Activated naive CD8-positive, alpha-beta T cell treated with anti-CD3 and anti-CD28 coated beads, Interleukin-2, amount 10 ng/mL, durations not matched to agents 7 days and 5 days (primary cell): Measurements from ENCODE around the gene PRKACG. TPM values are rescaled to one million over a fixed set of nuclear protein-coding genes. Genes with fewer than 3 reads are reported as not detected.
A peak's percentile ranks its signal among the peaks of the same experiment; 100 is the strongest.

Experiments used
- ATAC-seq: fragments of 150-1000 bp; cut with Tn5 transposase; one replicate; pipeline ENCODE4 v1.10.0; 2021; ENCODE audit warnings: low read depth, moderate library complexity
- POLR2A ChIA-PET: fragments of 350-600 bp; sonication (Branson Sonifier 250); formaldehyde crosslinking; loops from one replicate; lab custom pipeline; 2021; ENCODE audit warnings: antibody characterized with exemption; lab: Charles Lee
- DNase-seq: peaks from one replicate; pipeline ENCODE4 v3.0.0; 2021
- H3K27ac Mint-ChIP-seq: one replicate; pipeline ENCODE4 v1.8.0; 2022; ENCODE audit warnings: mild to moderate bottlenecking, mixed read lengths
- H3K27me3 Mint-ChIP-seq: one replicate; pipeline ENCODE4 v1.8.0; 2022; ENCODE audit warnings: mild to moderate bottlenecking, moderate library complexity, mixed read lengths
- H3K36me3 Mint-ChIP-seq: one replicate; pipeline ENCODE4 v1.8.0; 2021; ENCODE audit warnings: mild to moderate bottlenecking, mixed read lengths
- H3K4me1 Mint-ChIP-seq: one replicate; pipeline ENCODE4 v1.8.0; 2021; ENCODE audit warnings: mixed read lengths
- H3K4me3 Mint-ChIP-seq: one replicate; pipeline ENCODE4 v1.8.0; 2022; ENCODE audit warnings: mild to moderate bottlenecking, moderate library complexity, mixed read lengths
- H3K9me3 Mint-ChIP-seq: one replicate; pipeline ENCODE4 v1.8.0; 2021; ENCODE audit warnings: mixed read lengths
- total RNA-seq, 2 experiments: library from RNA; stranded (reverse); gene quantifications; one replicate each; pipeline ENCODE4 v1.2.3, GENCODE V29; 2021

PRKACG gene
- total RNA-seq, 2 experiments from 2014 or later, result not detected

GRCh38 chr9:69036799-69037198 is 22.9 kb upstream of the PRKACG start:
- H3K27me3 Mint-ChIP-seq, result peaks cover 4% of the 10 kb centered on the region

DNA sequence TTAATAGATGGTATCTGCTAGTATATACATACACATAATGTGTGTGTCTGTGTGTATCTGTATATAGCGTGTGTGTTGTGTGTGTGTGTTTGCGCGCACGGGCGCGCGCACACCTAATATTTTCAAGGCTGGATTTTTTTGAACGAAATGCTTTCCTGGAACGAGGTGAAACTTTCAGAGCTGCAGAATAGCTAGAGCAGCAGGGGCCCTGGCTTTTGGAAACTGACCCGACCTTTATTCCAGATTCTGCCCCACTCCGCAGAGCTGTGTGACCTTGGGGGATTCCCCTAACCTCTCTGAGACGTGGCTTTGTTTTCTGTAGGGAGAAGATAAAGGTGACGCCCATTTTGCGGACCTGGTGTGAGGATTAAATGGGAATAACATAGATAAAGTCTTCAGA is 22.4 kb upstream of the PRKACG start:
- H3K4me3 Mint-ChIP-seq, result peak overlapping the region; percentile 88
- no peaks in the 10 kb centered on the region for H3K36me3 Mint-ChIP-seq
- ATAC-seq (peak; percentile 17), DNase-seq (no peak)
- POLR2A ChIA-PET, result interaction anchor here (0.6 to 1.5 kb wide), 2 partner anchors 17 to 146 kb away, joined by 3 to 4 read pairs; no protein-coding TSS in a partner anchor
- peaks cover 15% of the 10 kb centered on the region for H3K4me1 Mint-ChIP-seq
- H3K27me3 Mint-ChIP-seq, result peaks cover 4% of the 10 kb centered on the region
- no peaks in the 10 kb centered on the region for H3K9me3 Mint-ChIP-seq
- H3K27ac Mint-ChIP-seq, result peak overlapping the region; percentile 72

More at GRCh38 chr9:69036799-69037198, 22.9 kb upstream of the PRKACG start:
- H3K27ac Mint-ChIP-seq, result peak overlapping the region; percentile 72
- no peak for DNase-seq
- POLR2A ChIA-PET, result interaction anchor here (0.6 kb wide), 1 partner anchor 147 kb away, joined by 3 read pairs; no protein-coding TSS in a partner anchor
- H3K36me3 Mint-ChIP-seq, result no peaks in the 10 kb centered on the region
- H3K4me1 Mint-ChIP-seq, result peaks cover 15% of the 10 kb centered on the region
- peak overlapping the region; percentile 88 for H3K4me3 Mint-ChIP-seq
- H3K9me3 Mint-ChIP-seq, result no peaks in the 10 kb centered on the region
- ATAC-seq, result no peak

DNA sequence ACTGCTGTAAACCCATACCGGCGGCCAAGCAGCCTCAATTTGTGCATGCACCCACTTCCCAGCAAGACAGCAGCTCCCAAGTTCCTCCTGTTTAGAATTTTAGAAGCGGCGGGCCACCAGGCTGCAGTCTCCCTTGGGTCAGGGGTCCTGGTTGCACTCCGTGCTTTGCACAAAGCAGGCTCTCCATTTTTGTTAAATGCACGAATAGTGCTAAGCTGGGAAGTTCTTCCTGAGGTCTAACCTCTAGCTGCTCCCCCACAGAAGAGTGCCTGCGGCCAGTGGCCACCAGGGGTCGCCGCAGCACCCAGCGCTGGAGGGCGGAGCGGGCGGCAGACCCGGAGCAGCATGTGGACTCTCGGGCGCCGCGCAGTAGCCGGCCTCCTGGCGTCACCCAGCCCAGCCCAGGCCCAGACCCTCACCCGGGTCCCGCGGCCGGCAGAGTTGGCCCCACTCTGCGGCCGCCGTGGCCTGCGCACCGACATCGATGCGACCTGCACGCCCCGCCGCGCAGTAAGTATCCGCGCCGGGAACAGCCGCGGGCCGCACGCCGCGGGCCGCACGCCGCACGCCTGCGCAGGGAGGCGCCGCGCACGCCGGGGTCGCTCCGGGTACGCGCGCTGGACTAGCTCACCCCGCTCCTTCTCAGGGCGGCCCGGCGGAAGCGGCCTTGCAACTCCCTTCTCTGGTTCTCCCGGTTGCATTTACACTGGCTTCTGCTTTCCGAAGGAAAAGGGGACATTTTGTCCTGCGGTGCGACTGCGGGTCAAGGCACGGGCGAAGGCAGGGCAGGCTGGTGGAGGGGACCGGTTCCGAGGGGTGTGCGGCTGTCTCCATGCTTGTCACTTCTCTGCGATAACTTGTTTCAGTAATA is 21.8 kb upstream of the PRKACG start, which contains the start of gene FXN:
Gene FXN, plus strand, starts transcription at position 315 of the 871 bp plus-strand sequence. Its CDS starts 31 bp downstream, at position 346.
- POLR2A ChIA-PET, result interaction anchor here (1.0 to 1.5 kb wide), 4 partner anchors 9 to 87 kb away, joined by 3 to 4 read pairs (median 4); no protein-coding TSS in a partner anchor
- peak within 1 kb of the TSS; percentile 72 for H3K27ac Mint-ChIP-seq
- no peaks in the 10 kb centered on the region for H3K36me3 Mint-ChIP-seq
- DNase-seq, result peak; percentile 87
- H3K9me3 Mint-ChIP-seq, result no peaks in the 10 kb centered on the region
- peak; percentile 92 for ATAC-seq
- peaks cover 4% of the 10 kb centered on the region for H3K27me3 Mint-ChIP-seq
- H3K4me1 Mint-ChIP-seq, result peaks cover 20% of the 10 kb centered on the region
- H3K4me3 Mint-ChIP-seq, result peak within 1 kb of the TSS; percentile 88

DNA sequence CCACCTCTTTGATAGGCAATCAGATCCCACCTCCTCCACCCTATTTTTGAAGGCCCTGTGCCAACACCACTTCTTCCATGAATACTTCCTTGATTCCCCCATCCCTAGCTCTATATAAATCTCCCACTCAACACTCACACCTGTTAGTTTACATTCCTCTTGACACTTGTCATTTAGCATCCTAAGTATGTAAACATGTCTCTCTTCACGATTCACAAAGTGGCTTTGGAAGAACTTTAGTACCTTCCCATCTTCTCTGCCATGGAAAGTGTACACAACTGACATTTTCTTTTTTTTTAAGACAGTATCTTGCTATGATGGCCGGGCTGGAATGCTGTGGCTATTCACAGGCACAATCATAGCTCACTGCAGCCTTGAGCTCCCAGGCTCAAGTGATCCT is 20.2 kb upstream of the PRKACG start:
- H3K4me3 Mint-ChIP-seq, result no peak overlapping the region
- no peak for DNase-seq
- H3K36me3 Mint-ChIP-seq, result peaks cover 12% of the 10 kb centered on the region
- POLR2A ChIA-PET, result no interaction called here
- peaks cover 30% of the 10 kb centered on the region for H3K4me1 Mint-ChIP-seq
- H3K9me3 Mint-ChIP-seq, result peaks cover 7% of the 10 kb centered on the region
- no peak overlapping the region for H3K27ac Mint-ChIP-seq
- no peak for ATAC-seq
- peaks cover 4% of the 10 kb centered on the region for H3K27me3 Mint-ChIP-seq

DNA sequence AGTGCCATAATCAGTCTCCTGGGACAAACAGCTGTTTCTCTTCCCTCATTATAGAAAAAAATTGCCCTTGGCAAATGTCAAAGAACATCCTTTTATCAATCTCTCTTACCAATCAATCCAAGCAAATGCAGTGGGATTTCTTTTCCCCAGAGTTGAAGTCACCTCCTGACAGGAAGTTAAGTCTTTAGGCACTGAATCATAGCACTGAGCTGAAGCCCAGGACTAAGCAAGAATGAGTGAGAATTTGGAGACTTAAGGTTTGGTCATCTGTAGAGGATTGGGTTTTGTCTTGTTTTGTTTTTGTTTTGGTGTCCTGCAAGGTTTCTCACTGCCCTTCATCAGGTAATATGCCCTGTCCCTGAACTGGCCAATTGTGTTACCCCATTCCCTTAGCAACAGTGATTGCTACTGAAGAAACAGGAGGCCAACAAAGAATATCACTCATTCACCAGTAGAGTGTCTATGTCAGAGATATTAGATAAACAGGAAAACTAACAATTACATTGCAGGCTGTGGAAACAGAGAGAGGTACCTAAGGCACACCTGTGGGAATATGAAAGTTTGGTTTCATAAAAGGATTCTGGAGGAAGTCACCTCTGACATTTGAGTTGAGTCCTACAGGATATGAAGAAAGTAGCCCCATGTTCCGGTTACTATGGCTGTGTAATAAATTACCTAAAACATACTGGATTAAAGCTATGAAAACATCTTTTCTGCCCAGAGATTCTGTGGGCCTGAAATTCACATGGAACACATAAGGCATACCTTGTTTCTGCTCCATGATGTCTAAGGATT is 17.1 kb upstream of the PRKACG start:
- H3K9me3 Mint-ChIP-seq, result peaks cover 7% of the 10 kb centered on the region
- ATAC-seq, result no peak
- H3K4me3 Mint-ChIP-seq, result no peak overlapping the region
- POLR2A ChIA-PET, result no interaction called here
- peaks cover 12% of the 10 kb centered on the region for H3K36me3 Mint-ChIP-seq
- H3K27me3 Mint-ChIP-seq, result peaks cover 4% of the 10 kb centered on the region
- DNase-seq, result no peak
- H3K27ac Mint-ChIP-seq, result no peak overlapping the region
- peaks cover 36% of the 10 kb centered on the region for H3K4me1 Mint-ChIP-seq

GRCh38 chr9:69029535-69029934 is 15.6 kb upstream of the PRKACG start:
- Mint-ChIP-seq H3K9me3 (peaks cover 7% of the 10 kb centered on the region), H3K27me3 (peaks cover 5% of the 10 kb centered on the region), H3K4me3 (peak overlapping the region; percentile 43), H3K36me3 (peaks cover 12% of the 10 kb centered on the region), H3K4me1 (peaks cover 33% of the 10 kb centered on the region), H3K27ac (no peak overlapping the region)
- ATAC-seq, result no peak
- DNase-seq, result no peak
- POLR2A ChIA-PET, result no interaction called here

DNA sequence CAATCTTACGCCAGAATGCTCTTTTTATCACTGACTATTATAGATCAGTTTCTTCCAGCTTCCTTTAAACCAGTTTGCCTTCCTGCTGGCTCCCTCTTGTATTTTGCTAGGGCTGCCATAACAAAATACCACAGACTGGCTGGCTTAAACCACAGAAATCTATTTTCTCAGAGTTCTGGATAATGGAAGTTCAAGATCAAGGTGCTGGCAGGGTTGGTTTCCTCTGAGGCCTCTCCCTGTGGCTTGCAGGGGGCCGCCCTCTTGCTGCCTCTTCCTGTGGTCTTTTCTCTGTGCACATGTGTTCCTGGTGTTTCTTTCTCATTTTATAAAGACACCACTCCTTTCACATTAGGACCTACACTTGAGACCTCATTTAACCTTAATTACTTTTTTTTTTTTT is 14.8 kb upstream of the PRKACG start:
- Mint-ChIP-seq H3K27me3 (peaks cover 7% of the 10 kb centered on the region), H3K4me3 (peak overlapping the region; percentile 43), H3K4me1 (peaks cover 37% of the 10 kb centered on the region), H3K36me3 (peaks cover 12% of the 10 kb centered on the region), H3K9me3 (peaks cover 7% of the 10 kb centered on the region), H3K27ac (no peak overlapping the region)
- ATAC-seq, result peak; percentile 71
- POLR2A ChIA-PET, result interaction anchor here (0.7 kb wide), 1 partner anchor 9 kb away, joined by 3 read pairs; no protein-coding TSS in a partner anchor
- peak; percentile 65 for DNase-seq

DNA sequence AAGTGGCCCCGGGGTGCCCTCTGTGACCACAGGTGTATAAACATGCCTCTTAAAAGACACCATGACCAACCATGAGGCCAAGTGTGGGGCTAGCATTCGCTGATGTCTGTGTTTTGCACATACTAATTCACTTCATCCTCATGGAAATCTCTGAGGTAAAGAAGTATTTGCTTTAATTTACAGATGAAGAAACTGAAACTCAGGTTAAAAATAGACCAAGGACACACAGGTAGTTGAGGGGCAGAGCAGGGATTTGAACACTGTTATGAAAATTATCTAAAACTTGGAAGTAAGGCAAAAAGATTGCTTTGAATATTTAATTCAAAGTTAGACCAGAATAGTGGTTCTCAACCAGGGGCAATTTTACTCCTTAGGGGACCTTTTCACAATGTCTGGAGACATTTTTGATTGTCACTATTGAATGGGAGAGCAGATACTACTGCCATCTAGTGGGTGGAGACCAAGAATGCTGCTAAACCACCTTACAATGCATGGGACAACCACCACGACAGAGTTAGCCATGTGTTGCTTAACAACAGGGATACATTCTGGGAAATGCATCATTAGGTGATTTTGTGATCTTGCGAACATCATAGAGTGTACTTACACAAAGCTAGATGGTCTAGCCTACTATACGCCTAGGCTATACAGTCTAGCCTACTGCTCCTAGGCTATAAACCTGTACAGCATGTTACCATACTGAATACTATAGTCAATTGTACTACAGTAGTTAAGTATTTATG is 13.6 kb upstream of the PRKACG start:
- Mint-ChIP-seq H3K36me3 (peaks cover 12% of the 10 kb centered on the region), H3K9me3 (peaks cover 7% of the 10 kb centered on the region), H3K4me1 (peaks cover 37% of the 10 kb centered on the region), H3K27ac (no peak overlapping the region), H3K27me3 (peaks cover 11% of the 10 kb centered on the region), H3K4me3 (peak overlapping the region; percentile 7)
- no peak for DNase-seq
- peak; percentile 69 for ATAC-seq
- POLR2A ChIA-PET, result no interaction called here

GRCh38 chr9:69023650-69024049 is 9.7 kb upstream of the PRKACG start:
- H3K36me3 Mint-ChIP-seq, result no peaks in the 10 kb centered on the region
- DNase-seq (no peak), ATAC-seq (no peak)
- H3K9me3 Mint-ChIP-seq, result no peaks in the 10 kb centered on the region
- H3K27ac Mint-ChIP-seq, result no peak overlapping the region
- H3K4me1 Mint-ChIP-seq, result peaks cover 35% of the 10 kb centered on the region
- H3K4me3 Mint-ChIP-seq, result no peak overlapping the region
- H3K27me3 Mint-ChIP-seq, result peaks cover 8% of the 10 kb centered on the region
- POLR2A ChIA-PET, result no interaction called here

DNA sequence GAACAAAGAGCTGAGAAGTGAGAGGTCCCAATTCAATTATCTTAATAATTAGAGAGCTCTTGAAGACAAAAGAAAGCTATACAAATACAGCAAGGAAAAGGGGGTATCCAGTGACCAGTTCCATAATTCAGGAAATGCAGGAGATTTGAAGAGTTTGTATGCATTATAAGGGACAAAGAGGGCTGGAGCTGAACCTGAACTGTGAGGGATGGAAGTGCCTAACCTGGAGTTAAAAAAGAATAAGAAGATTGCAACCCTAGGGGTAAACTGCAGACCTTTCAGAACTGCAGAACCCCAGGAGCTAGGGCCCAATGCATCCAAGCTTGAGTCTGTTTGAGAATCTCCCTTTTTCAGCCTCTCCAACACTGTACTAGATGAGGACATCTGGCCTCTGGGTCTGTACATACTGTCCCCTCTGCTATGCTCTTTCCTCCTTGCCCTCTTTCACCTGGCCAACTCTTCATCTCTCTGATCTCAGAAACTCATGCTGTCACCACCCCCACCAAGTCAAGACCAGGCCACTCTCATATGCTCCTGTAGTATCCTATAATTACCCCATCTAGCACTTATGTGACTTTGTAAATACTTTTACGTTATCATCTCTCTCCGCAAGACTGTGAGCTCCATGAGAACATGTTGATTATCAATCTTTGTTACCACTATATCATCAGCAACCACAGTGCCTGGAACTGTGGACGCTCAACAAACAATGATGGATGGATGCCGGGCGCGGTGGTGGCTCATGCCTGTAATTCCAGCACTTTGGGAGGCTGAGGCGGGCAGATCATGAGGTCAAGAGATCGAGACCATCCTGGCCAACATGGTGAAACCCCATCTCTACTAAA is 6.6 kb upstream of the PRKACG start:
- H3K27ac Mint-ChIP-seq, result peak overlapping the region; percentile 63
- ATAC-seq (no peak), DNase-seq (no peak)
- H3K36me3 Mint-ChIP-seq, result no peaks in the 10 kb centered on the region
- peaks cover 22% of the 10 kb centered on the region for H3K4me1 Mint-ChIP-seq
- H3K9me3 Mint-ChIP-seq, result no peaks in the 10 kb centered on the region
- POLR2A ChIA-PET, result interaction anchor here (1.1 to 1.3 kb wide), 3 partner anchors 8 to 15 kb away, joined by 3 to 5 read pairs (median 4); partner anchors contain the start of gene FXN
- H3K27me3 Mint-ChIP-seq, result peaks cover 27% of the 10 kb centered on the region
- no peak overlapping the region for H3K4me3 Mint-ChIP-seq

- Mint-ChIP-seq H3K9me3 (no peaks in the 10 kb centered on the region), H3K27me3 (peaks cover 33% of the 10 kb centered on the region), H3K4me3 (peak overlapping the region; percentile 20), H3K4me1 (peaks cover 22% of the 10 kb centered on the region), H3K36me3 (no peaks in the 10 kb centered on the region), H3K27ac (peak overlapping the region; percentile 63)
- POLR2A ChIA-PET, result interaction anchor here (1.1 to 1.3 kb wide), 3 partner anchors 8 to 16 kb away, joined by 3 to 5 read pairs (median 4); partner anchors contain the start of gene FXN
- DNase-seq (no peak), ATAC-seq (peak; percentile 97)
Measured at GRCh38 chr9:69019808-69020207, 5.9 kb upstream of the PRKACG start.

DNA sequence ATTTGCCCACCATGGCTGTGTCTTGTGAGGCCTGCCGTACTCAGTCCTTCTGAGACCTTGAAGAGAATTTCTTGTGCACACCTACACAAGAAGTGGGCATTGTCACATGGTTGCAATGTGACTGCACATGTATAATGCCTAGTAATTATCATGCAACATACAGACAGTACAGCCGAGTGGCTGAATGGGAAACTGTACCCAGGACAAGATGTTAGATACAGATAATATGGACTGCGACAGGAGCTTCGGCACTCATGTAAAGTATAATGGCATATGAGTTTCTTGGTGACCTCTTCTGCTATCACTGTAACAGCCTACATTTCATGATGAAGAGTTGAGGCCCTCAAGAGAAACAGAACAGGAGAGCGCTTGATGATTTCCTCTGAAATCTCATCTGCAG is 4.8 kb upstream of the PRKACG start:
- POLR2A ChIA-PET, result no interaction called here
- ATAC-seq (no peak), DNase-seq (no peak)
- H3K4me1 Mint-ChIP-seq, result peaks cover 17% of the 10 kb centered on the region
- no peaks in the 10 kb centered on the region for H3K36me3 Mint-ChIP-seq
- peaks cover 37% of the 10 kb centered on the region for H3K27me3 Mint-ChIP-seq
- no peaks in the 10 kb centered on the region for H3K9me3 Mint-ChIP-seq
- no peak overlapping the region for H3K4me3 Mint-ChIP-seq
- peak overlapping the region; percentile 14 for H3K27ac Mint-ChIP-seq
